Measurements from ENCODE around the gene NABP1. TPM values are rescaled to one million over a fixed set of nuclear protein-coding genes. Genes with fewer than 3 reads are reported as not detected.
"Not testable (repeated sequence)": the region's sequence is repeated elsewhere in the genome, so short reads cannot be mapped to it uniquely, and the experiment has no call there.

NABP1 gene, protein sequence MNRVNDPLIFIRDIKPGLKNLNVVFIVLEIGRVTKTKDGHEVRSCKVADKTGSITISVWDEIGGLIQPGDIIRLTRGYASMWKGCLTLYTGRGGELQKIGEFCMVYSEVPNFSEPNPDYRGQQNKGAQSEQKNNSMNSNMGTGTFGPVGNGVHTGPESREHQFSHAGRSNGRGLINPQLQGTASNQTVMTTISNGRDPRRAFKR
- 32.8 TPM for total RNA-seq

DNA sequence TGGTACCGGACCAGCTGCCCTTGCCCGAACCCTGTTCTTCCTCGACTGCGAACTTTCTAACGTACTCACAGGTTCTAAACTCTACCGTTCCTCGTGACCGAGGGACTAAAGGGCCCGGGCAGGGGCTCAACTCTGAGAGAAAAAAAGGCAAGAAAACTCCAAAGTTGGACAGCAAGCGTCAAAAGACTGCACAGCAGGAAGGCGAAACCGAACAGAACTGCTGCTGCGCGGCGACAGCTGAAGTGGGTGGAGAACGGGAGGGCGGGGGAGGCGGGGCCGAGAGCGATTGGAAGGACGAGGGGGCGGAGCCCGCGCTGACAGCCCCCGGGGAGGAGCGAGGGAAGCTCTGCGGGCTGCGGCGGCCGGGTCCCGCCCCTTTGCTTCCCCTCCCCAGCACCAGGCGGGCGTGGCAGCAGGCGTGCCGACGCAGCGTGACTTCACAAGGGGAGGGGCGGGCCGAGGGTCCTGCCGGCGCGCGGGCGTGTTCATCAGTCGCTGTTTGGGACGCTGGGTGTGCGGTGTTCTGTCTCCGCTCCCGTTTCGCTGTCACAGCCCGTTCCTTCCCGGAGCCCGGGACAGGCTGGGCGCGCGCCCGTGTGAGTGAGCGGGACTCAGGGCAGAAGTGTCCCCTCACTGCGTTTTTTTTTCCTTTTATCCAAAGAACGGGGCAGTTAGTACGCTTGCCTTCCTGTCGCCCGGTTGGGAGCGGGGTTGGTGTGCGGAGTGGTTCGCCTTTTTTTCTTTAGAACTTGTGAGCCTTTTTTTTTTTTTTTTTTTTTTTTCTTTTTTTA, at the start of gene NABP1:
NABP1 (plus strand) TSS at position 491 of the 791 bp plus-strand sequence. CDS start 479 bp downstream, outside the sequence.
- ATAC-seq, result peak; percentile 99

DNA sequence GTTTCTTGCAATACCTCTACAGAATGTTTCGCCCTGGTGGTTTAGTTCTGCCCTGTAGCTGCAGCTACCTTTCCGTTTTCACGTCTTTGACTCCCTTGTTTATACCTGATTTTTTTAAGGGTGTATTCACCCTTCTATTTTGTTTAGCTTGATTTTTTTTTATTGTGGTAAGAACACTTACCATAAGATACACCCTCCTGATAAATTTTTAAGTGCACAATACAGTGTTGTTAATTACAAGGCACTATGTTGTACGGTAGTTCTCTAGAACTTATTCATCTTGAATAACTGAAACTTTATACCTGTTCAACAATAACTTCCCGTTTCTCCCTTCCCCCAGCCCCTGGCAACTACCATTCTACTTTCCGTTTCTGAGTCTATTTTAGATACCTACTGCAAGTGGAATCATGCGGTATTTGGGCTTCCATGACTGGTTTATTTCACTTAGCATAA, 48.9 kb upstream of the NABP1 start:
- no peak for ATAC-seq

DNA sequence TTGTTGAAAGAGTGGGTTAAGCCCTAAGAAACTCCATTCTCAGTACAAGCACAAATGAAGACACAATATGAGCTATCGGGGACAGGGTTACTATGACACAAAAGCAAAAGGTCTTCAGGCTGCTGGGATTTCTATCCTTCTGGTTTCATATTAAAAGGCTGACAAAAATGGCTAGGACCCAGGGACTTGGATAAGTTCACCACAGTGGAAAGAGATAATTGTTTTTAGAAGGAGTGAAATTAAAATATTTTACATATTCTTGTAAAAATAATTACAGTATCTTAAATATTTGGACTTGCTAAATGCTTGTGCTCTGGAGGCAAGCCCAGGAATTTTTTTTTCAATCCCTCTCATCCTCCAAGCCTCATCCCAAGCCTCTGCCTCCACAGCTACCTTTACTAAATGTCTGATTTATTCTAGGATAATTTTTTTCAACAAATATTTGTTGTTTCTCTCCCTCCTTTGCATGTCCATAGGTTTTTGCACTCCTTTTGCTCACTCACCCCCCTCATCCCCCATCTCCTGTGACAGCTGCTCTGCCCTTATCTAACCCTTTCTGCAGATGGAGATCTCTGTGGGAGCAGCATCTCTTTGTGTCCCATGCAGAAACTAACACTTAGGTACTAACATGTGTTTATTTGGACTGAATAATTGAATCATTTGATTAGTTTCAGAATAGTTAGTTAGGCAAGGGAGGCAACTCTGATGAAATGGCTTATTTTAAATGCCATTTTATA, 47.8 kb upstream of the NABP1 start:
- ATAC-seq, result no peak

DNA sequence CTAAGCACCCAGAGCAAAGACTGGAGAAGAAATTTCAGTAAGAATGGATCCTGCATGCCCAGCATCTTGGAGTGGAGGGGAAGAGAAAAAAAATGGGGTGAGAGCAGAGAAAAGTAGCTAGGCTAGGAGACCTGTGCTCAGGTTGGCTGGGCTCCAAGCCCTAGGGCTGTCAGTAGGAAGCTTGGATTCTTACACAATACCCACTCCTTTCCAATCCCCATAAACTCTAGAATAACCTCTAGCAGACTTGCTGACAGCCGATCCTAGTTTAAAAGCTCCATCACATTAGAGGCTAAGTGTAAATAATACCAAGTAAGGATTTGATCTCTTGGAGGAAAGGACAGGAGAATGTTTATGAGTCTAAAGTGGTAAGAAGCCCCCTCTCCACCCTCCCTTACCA, 46.2 kb upstream of the NABP1 start:
- ATAC-seq, result peak; percentile 66

DNA sequence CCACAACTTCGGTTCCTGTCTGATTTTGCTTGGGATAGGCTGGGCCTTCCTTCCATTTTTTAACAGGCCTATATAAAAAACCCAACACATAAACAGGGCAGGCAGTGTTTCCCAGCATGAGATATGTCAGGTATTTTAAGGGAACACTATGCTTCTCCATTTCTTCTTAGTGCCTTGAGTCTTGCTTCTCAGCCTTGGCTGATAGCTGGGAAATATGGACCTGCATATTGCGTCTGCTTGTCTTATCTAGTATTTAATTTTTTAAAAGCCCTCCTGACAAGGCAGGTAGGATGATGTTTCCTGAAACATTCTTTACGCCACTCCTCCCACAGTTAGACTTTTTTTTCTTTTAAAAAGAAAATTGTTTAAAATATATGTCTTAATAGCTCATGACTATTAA, 45.5 kb upstream of the NABP1 start:
- no peak for ATAC-seq

DNA sequence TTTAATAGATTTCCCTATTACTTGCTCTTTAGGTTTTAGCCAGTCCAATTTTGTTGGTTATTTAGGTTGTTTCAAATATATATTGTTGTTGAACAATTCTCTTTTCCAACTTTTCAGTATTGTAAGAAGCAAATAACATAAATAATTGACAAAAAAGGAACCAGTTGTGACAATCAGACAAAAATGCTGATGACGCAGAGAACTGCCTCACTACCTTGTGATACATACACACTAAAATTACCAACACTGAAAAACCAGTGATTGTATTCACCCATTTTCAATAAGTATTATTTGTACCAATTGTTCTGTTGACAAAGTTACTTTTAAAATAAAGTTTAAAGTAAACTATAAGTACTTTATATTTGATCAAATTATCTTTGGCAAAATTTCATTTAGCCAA, 43.1 kb upstream of the NABP1 start:
- ATAC-seq, result no peak

DNA sequence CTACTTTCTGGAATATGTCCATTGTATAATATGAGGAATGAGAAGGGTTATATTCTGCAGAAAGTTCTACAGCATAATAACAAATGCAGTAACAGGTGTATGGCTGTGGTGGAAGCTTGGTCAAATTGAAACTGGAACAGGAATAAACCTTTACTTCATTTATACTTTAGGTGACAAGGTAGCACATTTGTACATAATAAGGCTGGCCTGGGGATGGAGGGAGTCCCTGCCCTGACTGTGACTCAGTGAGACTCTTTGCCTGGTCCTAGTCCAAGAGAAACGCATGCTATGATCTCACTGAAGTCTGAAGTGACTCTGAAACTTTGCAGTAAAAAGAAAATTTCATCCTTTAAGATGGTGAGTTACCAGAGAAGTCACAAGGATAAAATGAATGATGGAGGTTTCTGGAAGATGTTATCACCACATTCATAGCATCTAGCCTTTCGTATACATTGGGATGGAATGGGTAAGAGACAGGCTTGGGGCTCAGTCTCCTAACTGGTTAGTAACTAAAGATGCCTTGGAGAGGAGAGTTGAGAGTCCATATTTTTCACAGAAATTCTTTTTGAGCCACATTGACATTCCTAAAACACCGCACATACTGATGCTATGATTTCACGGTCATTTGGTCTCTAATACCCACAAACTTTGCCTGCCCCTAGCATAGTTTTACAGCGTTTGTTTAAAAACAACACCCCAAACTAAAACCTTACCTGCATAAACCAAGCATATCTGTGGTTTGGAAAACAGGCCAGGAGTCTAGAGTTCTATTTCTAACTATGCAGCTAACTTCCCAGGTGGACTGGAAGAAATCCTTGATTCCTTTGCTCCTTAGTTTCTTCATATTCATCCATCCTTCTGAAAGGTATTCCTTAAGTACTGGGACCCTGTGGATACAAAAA, 42.4 kb upstream of the NABP1 start:
- ATAC-seq, result no peak

DNA sequence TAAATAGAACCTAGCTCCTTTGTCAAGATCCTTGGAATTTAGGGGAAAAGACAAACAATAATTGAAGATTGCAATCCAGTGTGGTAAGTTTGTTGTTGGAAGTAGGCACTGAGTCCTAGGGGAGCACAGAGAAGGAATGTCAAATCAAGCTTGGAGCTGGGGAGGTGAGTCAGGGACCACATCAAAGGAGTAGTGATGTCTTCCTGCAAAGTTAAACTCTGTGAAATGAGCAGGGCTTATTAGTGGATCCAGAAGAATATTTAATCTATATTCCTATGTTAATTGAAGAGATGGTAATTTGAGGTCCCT, 41.7 kb upstream of the NABP1 start:
- no peak for ATAC-seq

DNA sequence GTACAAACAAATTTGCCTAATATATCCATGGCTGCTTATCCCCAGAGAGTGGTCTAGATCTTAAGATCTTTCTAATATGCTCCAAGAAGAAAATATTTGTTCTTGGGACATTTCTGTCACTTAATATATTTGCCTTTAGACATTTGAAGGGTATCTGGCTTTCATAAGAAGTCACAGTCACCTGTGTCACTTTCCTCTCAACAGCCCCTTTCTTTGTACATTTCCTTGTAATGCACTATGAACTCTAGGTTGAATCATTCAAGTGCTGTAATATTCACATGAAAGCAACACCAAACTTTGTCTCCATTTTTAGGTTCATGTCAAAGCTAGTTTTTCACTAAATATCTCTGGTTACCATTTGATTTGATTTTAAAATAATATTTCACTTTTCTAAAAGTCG, 41.4 kb upstream of the NABP1 start:
- no peak for ATAC-seq

DNA sequence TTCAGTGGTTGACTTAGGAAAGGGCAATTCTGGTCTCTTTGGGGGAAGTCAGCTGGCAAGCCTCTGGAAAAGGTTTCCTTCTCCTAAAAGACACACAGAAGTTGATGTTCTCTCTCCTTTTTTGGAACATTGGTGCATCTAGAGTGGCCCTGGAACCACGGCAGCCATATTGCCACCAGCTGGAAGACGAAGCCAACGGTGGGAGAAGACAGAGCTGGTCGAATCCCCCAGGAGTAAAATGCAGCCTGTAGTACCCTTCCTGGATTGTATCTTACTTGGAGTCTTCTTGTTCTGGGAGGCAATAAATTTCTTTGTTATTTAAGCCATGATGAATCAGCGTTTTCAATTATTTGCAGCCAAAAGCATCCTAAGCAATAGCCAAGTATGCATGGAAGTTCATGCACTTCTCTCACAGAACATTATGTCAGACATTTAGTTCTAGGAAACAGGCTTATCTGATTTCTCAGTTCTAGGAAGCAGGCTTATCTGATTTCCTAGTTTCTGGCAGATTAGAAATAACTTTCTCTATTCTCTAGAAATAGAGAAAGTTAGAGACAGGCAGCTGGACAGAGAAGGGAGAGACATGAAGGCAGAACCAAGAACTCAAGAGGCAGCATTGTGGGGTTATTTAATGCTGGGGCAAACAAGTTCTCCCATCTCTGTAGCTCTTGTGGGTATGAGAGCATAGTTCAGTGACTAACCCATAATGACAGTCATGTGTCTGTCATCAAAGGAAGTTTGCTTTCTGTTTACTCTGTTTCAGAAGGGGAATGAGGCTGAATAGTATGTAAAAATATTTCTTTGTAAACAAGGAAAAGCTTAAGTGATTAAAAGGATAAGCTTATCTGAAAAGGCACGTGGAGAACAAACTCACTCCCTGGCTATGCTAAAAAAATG, 40.5 kb upstream of the NABP1 start:
- peak; percentile 90 for ATAC-seq

DNA sequence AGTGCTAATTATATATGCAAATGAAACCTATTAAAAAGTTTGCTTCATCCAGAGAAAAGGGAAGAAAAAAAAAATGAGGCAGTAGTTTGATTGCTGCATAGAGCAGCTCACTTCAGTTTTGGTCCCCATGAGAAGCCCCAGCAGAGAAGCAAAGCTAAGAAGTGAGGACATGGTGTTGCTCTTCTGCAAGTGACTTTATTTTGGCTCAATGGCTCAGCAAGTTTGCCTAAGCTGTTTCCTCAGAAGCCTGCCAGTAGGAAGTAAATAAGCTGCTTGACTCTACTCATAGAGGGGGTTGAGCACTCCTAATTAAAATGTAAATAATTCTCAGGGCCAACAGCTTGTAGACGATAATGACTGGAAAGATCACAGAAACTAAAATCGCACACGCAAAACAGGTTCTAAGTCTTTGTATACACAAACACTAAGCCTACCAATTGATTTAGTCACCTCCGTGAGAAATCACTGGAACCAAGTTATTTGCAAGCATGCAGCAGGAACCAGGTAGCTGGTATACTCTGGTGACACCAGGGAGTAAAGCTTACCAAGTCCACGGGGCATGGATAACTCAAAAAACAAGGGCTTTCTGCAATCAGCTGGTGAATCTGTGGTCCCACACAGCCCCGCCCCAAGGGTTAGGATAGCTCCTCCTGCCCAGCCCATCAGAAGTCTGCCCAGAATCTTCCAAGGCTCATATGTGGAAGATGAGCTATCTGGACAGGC, 39.7 kb upstream of the NABP1 start:
- peak; percentile 92 for ATAC-seq

DNA sequence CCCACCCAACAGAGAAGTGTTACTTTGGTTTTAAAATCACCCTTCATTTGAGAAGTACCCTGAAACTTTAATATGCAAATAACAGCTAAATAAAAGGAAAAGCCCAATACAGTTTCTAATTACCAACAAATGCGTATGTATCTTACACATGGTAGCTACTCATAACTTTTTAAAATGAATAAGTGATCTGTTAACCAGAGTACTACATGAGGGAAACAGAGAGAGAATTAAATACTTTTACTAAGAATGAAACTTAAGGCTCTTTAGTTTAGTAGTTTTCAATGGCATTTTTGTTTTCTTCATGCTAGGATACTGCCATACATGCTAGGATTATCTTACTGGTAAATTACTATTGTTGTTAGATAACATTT, 39.1 kb upstream of the NABP1 start:
- ATAC-seq, result no peak

DNA sequence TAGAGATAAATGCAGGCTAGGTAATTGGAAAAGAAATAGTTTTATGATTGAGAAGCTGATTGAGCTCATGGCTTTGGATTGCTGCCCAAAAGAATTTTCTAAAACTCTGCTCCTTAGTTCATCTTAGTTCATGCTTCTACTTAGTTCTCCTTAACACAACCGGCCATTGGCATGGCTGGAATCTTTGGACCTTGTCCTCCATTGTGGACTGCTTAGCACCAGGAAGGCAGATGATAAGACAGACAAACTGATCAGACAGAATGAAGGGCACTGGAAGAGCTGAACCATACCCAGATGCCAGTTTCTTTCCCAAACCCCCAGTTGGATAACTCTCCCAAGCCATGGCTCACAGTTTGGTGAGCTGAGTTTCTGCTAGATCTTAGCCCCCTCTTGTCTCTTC, 36.3 kb upstream of the NABP1 start:
- no peak for ATAC-seq

DNA sequence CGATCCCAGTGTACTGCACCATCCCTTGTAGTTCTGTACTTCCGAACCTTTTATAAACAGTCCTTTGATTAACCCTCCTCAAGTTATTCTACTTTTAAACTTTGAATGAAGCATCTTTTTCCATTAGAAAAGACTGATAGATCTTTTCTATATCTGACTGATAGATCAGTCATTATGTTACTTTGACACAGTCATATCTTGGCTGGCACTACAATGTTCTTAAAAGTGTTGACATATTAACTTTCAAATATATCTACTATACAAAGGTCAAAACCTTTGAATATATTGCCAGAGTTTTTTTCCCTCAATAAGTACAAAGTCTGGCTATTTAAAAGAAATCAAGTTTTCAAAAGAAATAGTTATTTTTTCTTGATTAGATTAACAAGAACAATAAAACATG, 35.4 kb upstream of the NABP1 start:
- no peak for ATAC-seq

DNA sequence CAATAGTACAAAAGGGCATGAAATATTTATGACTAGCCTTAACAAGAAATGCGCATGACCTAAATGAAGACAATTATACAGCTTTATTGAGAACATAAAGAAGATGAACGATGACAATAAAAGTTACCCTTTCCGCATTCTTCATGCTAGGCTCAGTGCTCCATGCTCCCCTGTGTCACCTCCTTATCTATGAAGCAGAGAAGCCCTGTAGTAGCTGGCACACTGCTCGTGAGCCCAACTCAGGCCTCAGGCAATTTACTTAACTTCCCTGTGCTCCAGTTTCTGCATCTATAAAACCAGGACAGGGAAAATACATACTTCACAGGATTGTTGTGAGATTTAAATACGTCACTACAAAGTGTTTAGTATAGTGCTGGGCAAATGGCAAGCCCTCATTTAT, 34.5 kb upstream of the NABP1 start:
- no peak for ATAC-seq

DNA sequence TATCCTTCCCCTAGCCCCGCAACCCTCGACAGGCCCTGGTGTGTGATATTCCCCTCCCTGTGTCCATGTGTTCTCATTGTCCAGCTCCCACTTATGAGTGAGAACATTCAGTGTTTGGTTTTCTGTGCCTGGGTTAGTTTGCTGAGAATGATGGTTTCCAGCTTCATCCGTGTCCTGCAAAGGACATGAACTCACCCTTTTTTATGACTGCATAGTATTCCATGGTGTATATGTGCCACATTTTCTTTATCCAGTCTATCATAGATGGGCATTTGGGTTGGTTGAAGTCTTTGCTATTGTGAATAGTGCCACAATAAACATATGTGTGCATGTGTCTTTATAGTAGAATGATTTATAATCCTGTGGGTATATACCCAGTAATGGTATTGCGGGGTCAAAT, 33.3 kb upstream of the NABP1 start:
- ATAC-seq, result not testable (repeated sequence)

DNA sequence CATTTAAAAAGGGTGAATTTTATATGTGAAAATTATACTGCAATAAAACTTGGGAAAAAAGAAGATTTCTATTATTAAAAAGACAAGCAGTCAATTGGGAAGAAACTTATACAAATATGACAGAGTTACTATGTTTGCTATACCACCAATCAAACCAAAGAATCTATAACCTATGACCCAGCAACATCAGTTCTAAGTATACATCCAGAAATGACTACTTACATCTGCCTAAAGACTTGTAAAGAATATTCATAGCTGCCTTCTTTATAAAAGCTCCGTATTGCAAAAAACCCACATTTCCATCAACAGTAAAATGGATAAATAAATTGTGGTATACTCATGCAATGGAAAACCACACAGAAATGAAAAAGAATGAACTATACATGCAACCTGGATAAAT, 32.9 kb upstream of the NABP1 start:
- ATAC-seq, result no peak

DNA sequence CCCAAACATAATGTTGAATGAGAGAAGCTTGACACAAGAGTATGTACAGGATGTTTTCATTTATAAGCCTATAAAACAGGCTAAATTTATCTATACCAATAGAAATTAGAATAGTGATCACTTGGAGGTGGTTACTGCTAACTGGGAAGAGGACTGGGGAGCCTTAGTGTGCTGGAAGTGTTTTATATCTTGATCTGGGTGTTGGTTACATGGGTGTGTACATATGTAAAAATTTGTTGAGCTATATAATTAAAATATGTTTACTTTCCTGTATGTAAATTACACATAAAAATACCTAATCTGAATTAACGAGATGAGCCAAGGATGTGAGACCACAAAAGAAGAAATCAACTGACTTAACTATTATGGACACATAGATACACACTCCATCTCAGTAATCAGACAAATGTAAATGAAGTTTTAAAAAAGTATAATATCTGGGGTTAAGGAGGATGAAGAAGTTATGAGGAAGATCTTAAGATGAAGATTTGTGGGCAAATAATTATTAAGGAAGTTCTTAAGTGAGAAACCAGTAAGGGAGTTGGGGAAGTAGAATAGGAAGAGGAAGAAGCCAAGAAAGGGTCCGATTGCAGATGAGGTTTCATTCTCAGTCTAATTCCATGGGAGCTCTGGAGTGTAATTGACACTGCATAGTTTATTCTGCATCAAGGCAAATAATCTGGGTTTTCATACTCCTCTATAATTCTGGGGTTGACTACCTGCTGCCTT, 32.3 kb upstream of the NABP1 start:
- ATAC-seq, result peak; percentile 5

DNA sequence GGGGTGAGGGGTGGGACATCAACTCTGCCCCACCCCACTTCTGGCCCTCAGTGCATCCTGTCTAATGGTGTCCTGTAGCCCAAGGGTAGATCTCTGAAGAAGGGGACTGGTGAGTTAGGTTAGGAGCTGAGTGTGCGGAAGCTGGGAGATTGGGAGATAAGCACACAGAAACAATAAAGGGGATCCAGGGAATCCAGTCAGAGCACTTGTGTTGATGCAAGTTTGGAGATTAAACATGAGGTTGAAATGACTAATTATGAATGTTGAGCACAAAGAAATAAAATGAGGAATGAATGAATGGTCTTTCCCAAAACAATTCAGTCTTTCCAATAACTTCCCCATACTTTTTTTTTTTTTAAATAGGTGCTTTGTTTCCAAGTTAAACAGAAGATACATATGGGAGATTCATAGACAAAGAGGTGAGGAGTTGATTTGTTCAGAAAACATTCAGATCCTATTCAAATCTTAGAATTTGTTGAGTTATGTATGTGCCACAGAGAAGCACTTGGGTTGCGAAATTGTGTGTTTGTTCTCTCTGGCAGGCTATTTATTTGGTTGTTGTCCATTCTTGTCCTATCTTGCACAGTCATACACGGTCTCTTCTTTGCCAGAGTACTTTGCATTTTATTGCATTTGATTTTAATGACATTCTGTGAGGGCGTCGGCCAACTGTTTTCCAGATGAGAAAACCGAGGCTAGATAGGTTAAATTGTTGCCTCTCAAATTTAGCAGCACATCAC, 31.6 kb upstream of the NABP1 start:
- peak; percentile 88 for ATAC-seq

DNA sequence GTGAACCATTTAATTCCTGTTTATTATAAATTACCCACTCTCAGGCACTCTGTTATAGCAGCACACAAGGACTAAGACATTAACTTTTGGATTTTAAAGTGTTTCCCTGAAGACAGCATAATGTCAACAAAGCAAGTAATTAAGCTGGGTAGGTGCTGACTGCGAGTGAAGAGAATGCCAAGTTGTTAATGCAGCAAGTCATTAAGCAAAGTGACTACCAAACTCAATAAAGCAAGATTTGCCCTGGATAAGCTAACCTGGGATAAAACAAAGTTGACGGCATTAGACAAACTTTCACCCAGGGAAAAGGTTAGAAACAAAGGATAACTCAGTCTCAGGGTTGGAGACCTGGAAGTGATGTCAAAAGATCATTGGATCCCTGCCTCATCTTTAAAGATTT, 28.4 kb upstream of the NABP1 start:
- no peak for ATAC-seq

All from esophagus mucosa (tissue), 1 donor.